ENCODE measurements around the gene SNAI3.

The SNAI3 gene

GRCh38 chr16:88716601-88717001 is 30.3 kb upstream of the SNAI3 start:
- Histone ChIP-seq H2BK120ac (ENCODE audit: insufficient read depth, low read length, poor library complexity) (no peak overlapping the region), H3K4ac (ENCODE audit: low read depth, low read length) (no peak overlapping the region), H3K4me1 (ENCODE audit: control insufficient read depth in 1 of 2, insufficient read depth in 2 of 2, low read length in 2 of 2) (no peaks in the 10 kb centered on the region), H2BK5ac (ENCODE audit: low read depth, low read length, poor library complexity) (no peak overlapping the region), H3K18ac (ENCODE audit: low read length) (no peak overlapping the region), H2AFZ (ENCODE audit: insufficient read depth, low read length, poor library complexity) (no peak overlapping the region), H3K9me3 (ENCODE audit: insufficient read depth, low read depth, low read length) (peaks cover 10% of the 10 kb centered on the region), H4K12ac (ENCODE audit: low read depth, low read length) (no peak overlapping the region), H3K27ac (ENCODE audit: low read depth, low read length) (no peak overlapping the region), H4K8ac (ENCODE audit: low read depth, low read length) (no peak overlapping the region), H3K14ac (ENCODE audit: low read length) (no peak overlapping the region), H3K4me2 (ENCODE audit: low read length) (no peak overlapping the region), H3K79me2 (ENCODE audit: control insufficient read depth, insufficient read depth, low read length, poor library complexity) (no peaks in the 10 kb centered on the region), H3K36me3 (ENCODE audit: control insufficient read depth in 1 of 2, insufficient read depth in 2 of 2, low read length in 2 of 2) (peaks cover 81% of the 10 kb centered on the region in 2 experiments), H3K23ac (ENCODE audit: low read length) (no peak overlapping the region), H3K9ac (ENCODE audit: low read length) (no peak overlapping the region), H2AK5ac (ENCODE audit: low read length) (no peak overlapping the region), H2BK12ac (ENCODE audit: low read length) (no peak overlapping the region), H3K79me1 (ENCODE audit: low read length) (no peaks in the 10 kb centered on the region), H3K27me3 (ENCODE audit: insufficient read depth, low read length) (no peaks in the 10 kb centered on the region), H4K91ac (ENCODE audit: low read depth, low read length) (no peak overlapping the region), H3K4me3 (ENCODE audit: low read depth, low read length) (no peak overlapping the region)
- DNase-seq = no peak
- no CpG with 5 or more reads among the region's 21 CpGs for WGBS (ENCODE audit: extremely low coverage, insufficient coverage, insufficient read length)

- no peak overlapping the region for H2AFZ ChIP-seq (ENCODE audit: insufficient read depth, low read length, poor library complexity)
- H3K9me3 ChIP-seq (ENCODE audit: insufficient read depth, low read depth, low read length) = peaks cover 8% of the 10 kb centered on the region
- no peak overlapping the region for H2AK5ac ChIP-seq (ENCODE audit: low read length)
- no peaks in the 10 kb centered on the region for H3K4me1 ChIP-seq (ENCODE audit: control insufficient read depth in 1 of 2, insufficient read depth in 2 of 2, low read length in 2 of 2)
- no peak overlapping the region for H3K18ac ChIP-seq (ENCODE audit: low read length)
- H4K12ac ChIP-seq (ENCODE audit: low read depth, low read length) = no peak overlapping the region
- H2BK5ac ChIP-seq (ENCODE audit: low read depth, low read length, poor library complexity) = no peak overlapping the region
- H3K79me1 ChIP-seq (ENCODE audit: low read length) = no peaks in the 10 kb centered on the region
- WGBS (ENCODE audit: extremely low coverage, insufficient coverage, insufficient read length) = no CpG with 5 or more reads among the region's 15 CpGs
- H2BK120ac ChIP-seq (ENCODE audit: insufficient read depth, low read length, poor library complexity) = no peak overlapping the region
- peaks cover 79% of the 10 kb centered on the region in 2 experiments for H3K36me3 ChIP-seq (ENCODE audit: control insufficient read depth in 1 of 2, insufficient read depth in 2 of 2, low read length in 2 of 2)
- no peak overlapping the region for H2BK12ac ChIP-seq (ENCODE audit: low read length)
- H3K9ac ChIP-seq (ENCODE audit: low read length) = no peak overlapping the region
- no peak for DNase-seq
- no peak overlapping the region for H3K4me3 ChIP-seq (ENCODE audit: low read depth, low read length)
- no peak overlapping the region for H3K4me2 ChIP-seq (ENCODE audit: low read length)
- H3K4ac ChIP-seq (ENCODE audit: low read depth, low read length) = no peak overlapping the region
- H3K27ac ChIP-seq (ENCODE audit: low read depth, low read length) = no peak overlapping the region
- no peak overlapping the region for H4K8ac ChIP-seq (ENCODE audit: low read depth, low read length)
- H3K27me3 ChIP-seq (ENCODE audit: insufficient read depth, low read length) = no peaks in the 10 kb centered on the region
- H4K91ac ChIP-seq (ENCODE audit: low read depth, low read length) = no peak overlapping the region
- H3K14ac ChIP-seq (ENCODE audit: low read length) = no peak overlapping the region
- no peaks in the 10 kb centered on the region for H3K79me2 ChIP-seq (ENCODE audit: control insufficient read depth, insufficient read depth, low read length, poor library complexity)
- H3K23ac ChIP-seq (ENCODE audit: low read length) = no peak overlapping the region
These were observed 29.9 kb upstream of the SNAI3 start for GRCh38 chr16:88716201-88716600.

GRCh38 chr16:88715312-88716190 is 29.2 kb upstream of the SNAI3 start:
- H3K27me3 ChIP-seq (ENCODE audit: insufficient read depth, low read length) = no peaks in the 10 kb centered on the region
- H2AK5ac ChIP-seq (ENCODE audit: low read length) = no peak overlapping the region
- H3K27ac ChIP-seq (ENCODE audit: low read depth, low read length) = no peak overlapping the region
- no peak overlapping the region for H4K8ac ChIP-seq (ENCODE audit: low read depth, low read length)
- no peak overlapping the region for H3K14ac ChIP-seq (ENCODE audit: low read length)
- no peak overlapping the region for H4K12ac ChIP-seq (ENCODE audit: low read depth, low read length)
- no peak overlapping the region for H3K4me3 ChIP-seq (ENCODE audit: low read depth, low read length)
- no peak overlapping the region for H2BK12ac ChIP-seq (ENCODE audit: low read length)
- H4K91ac ChIP-seq (ENCODE audit: low read depth, low read length) = no peak overlapping the region
- peaks cover 73 to 77% of the 10 kb centered on the region in 2 experiments for H3K36me3 ChIP-seq (ENCODE audit: control insufficient read depth in 1 of 2, insufficient read depth in 2 of 2, low read length in 2 of 2)
- no peaks in the 10 kb centered on the region for H3K79me1 ChIP-seq (ENCODE audit: low read length)
- no peak for DNase-seq
- H3K9me3 ChIP-seq (ENCODE audit: insufficient read depth, low read depth, low read length) = peaks cover 8% of the 10 kb centered on the region
- H3K23ac ChIP-seq (ENCODE audit: low read length) = no peak overlapping the region
- H3K4me1 ChIP-seq (ENCODE audit: control insufficient read depth in 1 of 2, insufficient read depth in 2 of 2, low read length in 2 of 2) = no peaks in the 10 kb centered on the region
- H2BK120ac ChIP-seq (ENCODE audit: insufficient read depth, low read length, poor library complexity) = no peak overlapping the region
- no peak overlapping the region for H3K18ac ChIP-seq (ENCODE audit: low read length)
- no peak overlapping the region for H2AFZ ChIP-seq (ENCODE audit: insufficient read depth, low read length, poor library complexity)
- H3K4me2 ChIP-seq (ENCODE audit: low read length) = no peak overlapping the region
- no CpG with 5 or more reads among the region's 57 CpGs for WGBS (ENCODE audit: extremely low coverage, insufficient coverage, insufficient read length)
- no peaks in the 10 kb centered on the region for H3K79me2 ChIP-seq (ENCODE audit: control insufficient read depth, insufficient read depth, low read length, poor library complexity)
- H2BK5ac ChIP-seq (ENCODE audit: low read depth, low read length, poor library complexity) = no peak overlapping the region
- no peak overlapping the region for H3K9ac ChIP-seq (ENCODE audit: low read length)
- no peak overlapping the region for H3K4ac ChIP-seq (ENCODE audit: low read depth, low read length)

GRCh38 chr16:88714420-88715302 is 28.4 kb upstream of the SNAI3 start:
- Histone ChIP-seq H4K8ac (ENCODE audit: low read depth, low read length) (no peak overlapping the region), H3K9ac (ENCODE audit: low read length) (no peak overlapping the region), H3K36me3 (ENCODE audit: control insufficient read depth in 1 of 2, insufficient read depth in 2 of 2, low read length in 2 of 2) (peaks cover 73 to 75% of the 10 kb centered on the region in 2 experiments), H3K4me2 (ENCODE audit: low read length) (no peak overlapping the region), H2BK5ac (ENCODE audit: low read depth, low read length, poor library complexity) (no peak overlapping the region), H4K12ac (ENCODE audit: low read depth, low read length) (no peak overlapping the region), H3K23ac (ENCODE audit: low read length) (no peak overlapping the region), H2AK5ac (ENCODE audit: low read length) (no peak overlapping the region), H3K14ac (ENCODE audit: low read length) (no peak overlapping the region), H3K79me1 (ENCODE audit: low read length) (no peaks in the 10 kb centered on the region), H4K91ac (ENCODE audit: low read depth, low read length) (no peak overlapping the region), H2AFZ (ENCODE audit: insufficient read depth, low read length, poor library complexity) (no peak overlapping the region), H3K4me1 (ENCODE audit: control insufficient read depth in 1 of 2, insufficient read depth in 2 of 2, low read length in 2 of 2) (no peaks in the 10 kb centered on the region), H2BK120ac (ENCODE audit: insufficient read depth, low read length, poor library complexity) (no peak overlapping the region), H3K27me3 (ENCODE audit: insufficient read depth, low read length) (no peaks in the 10 kb centered on the region), H2BK12ac (ENCODE audit: low read length) (no peak overlapping the region), H3K4ac (ENCODE audit: low read depth, low read length) (no peak overlapping the region), H3K18ac (ENCODE audit: low read length) (no peak overlapping the region), H3K27ac (ENCODE audit: low read depth, low read length) (no peak overlapping the region), H3K9me3 (ENCODE audit: insufficient read depth, low read depth, low read length) (peaks cover 8% of the 10 kb centered on the region), H3K79me2 (ENCODE audit: control insufficient read depth, insufficient read depth, low read length, poor library complexity) (no peaks in the 10 kb centered on the region), H3K4me3 (ENCODE audit: low read depth, low read length) (no peak overlapping the region)
- DNase-seq = no peak
- no CpG with 5 or more reads among the region's 42 CpGs for WGBS (ENCODE audit: extremely low coverage, insufficient coverage, insufficient read length)
